ENCODE measurements around the gene TBC1D9.

The TBC1D9 gene

GRCh38 chr4:140726776-140727500 is 29.2 kb downstream of the TBC1D9 start:
- FAIRE-seq (peak; percentile 57), DNase-seq (ENCODE audit: insufficient read length, low spot score) (peak; percentile 36)

GRCh38 chr4:140725556-140725955 is 30.6 kb downstream of the TBC1D9 start:
- FAIRE-seq: no peak
- DNase-seq (ENCODE audit: insufficient read length, low spot score): no peak

GRCh38 chr4:140724760-140725159 is 31.4 kb downstream of the TBC1D9 start:
- FAIRE-seq (no peak), DNase-seq (ENCODE audit: insufficient read length, low spot score) (no peak)

- no peak for FAIRE-seq
- no peak for DNase-seq (ENCODE audit: insufficient read length, low spot score)
These were observed 35.5 kb downstream of the TBC1D9 start for GRCh38 chr4:140720387-140721304.

- FAIRE-seq: no peak
- no peak for DNase-seq (ENCODE audit: insufficient read length, low spot score)
These were observed 36.5 kb downstream of the TBC1D9 start for GRCh38 chr4:140719686-140720085.

GRCh38 chr4:140719022-140719421 is 37.2 kb downstream of the TBC1D9 start:
- no peak for FAIRE-seq
- DNase-seq (ENCODE audit: insufficient read length, low spot score): no peak

- no peak for FAIRE-seq
- no peak for DNase-seq (ENCODE audit: insufficient read length, low spot score)
These were observed 37.8 kb downstream of the TBC1D9 start for GRCh38 chr4:140718241-140718952.

GRCh38 chr4:140717313-140717712 is 38.9 kb downstream of the TBC1D9 start:
- FAIRE-seq: no peak
- no peak for DNase-seq (ENCODE audit: insufficient read length, low spot score)

GRCh38 chr4:140715119-140715518 is 41.1 kb downstream of the TBC1D9 start:
- DNase-seq (ENCODE audit: insufficient read length, low spot score) (no peak), FAIRE-seq (no peak)

GRCh38 chr4:140711910-140712309 is 44.3 kb downstream of the TBC1D9 start:
- no peak for DNase-seq (ENCODE audit: insufficient read length, low spot score)
- no peak for FAIRE-seq

- DNase-seq (ENCODE audit: insufficient read length, low spot score): no peak
- no peak for FAIRE-seq
These were observed 45.1 kb downstream of the TBC1D9 start for GRCh38 chr4:140710908-140711622.

GRCh38 chr4:140707325-140707724 is 48.9 kb downstream of the TBC1D9 start:
- no peak for FAIRE-seq

GRCh38 chr4:140706665-140707064 is 49.5 kb downstream of the TBC1D9 start:
- no peak for DNase-seq (ENCODE audit: insufficient read length, low spot score)
- FAIRE-seq: no peak

More at GRCh38 chr4:140707325-140707724, 48.9 kb downstream of the TBC1D9 start:
- no peak for DNase-seq (ENCODE audit: insufficient read length, low spot score)

GRCh38 chr4:140706276-140706625 is 49.9 kb downstream of the TBC1D9 start:
- DNase-seq (ENCODE audit: insufficient read length, low spot score) (no peak), FAIRE-seq (no peak)

GRCh38 chr4:140705625-140706275 is 50.4 kb downstream of the TBC1D9 start:
- DNase-seq (ENCODE audit: insufficient read length, low spot score): no peak

GRCh38 chr4:140704964-140705363 is 51.2 kb downstream of the TBC1D9 start:
- FAIRE-seq: no peak
- DNase-seq (ENCODE audit: insufficient read length, low spot score): no peak

More at GRCh38 chr4:140705625-140706275, 50.4 kb downstream of the TBC1D9 start:
- FAIRE-seq: no peak

- DNase-seq (ENCODE audit: insufficient read length, low spot score) (no peak), FAIRE-seq (no peak)
These were observed 51.7 kb downstream of the TBC1D9 start for GRCh38 chr4:140704392-140704960.

- FAIRE-seq: peak; percentile 62
- DNase-seq (ENCODE audit: insufficient read length, low spot score): no peak
These were observed 52.7 kb downstream of the TBC1D9 start for GRCh38 chr4:140703463-140703862.

GRCh38 chr4:140702096-140702757 is 54.0 kb downstream of the TBC1D9 start:
- DNase-seq (ENCODE audit: insufficient read length, low spot score) (no peak), FAIRE-seq (no peak)
